ENCODE data around the gene OCA2.

The OCA2 gene

DNA sequence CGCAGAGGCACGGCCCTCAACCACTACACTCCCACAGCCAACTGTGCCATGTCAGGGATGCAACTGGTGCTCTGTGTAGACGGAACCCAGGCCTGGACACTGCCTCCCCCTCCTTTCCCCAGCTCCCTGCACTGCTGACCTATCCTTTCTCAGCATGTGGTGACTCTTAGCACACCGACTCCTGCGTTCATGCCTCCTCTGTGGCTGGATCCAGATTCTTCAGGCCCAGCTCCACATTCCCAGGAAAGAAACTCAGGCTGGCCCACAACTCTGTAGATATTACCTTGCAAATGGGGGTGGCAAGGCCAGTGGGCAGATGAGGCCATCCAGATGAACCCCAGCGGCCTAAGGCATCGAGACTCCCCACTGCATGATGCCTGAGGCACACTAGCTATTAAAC, 272.7 kb downstream of the OCA2 start:
- no peak for DNase-seq (ENCODE audit: low read depth)
- no peak overlapping the region for H3K4me3 ChIP-seq (ENCODE audit: low read depth, low read length)
- no peak for TF ChIP-seq CTCF (IDR thresholded peaks at IDR 0.05; ENCODE audit: control insufficient read depth, extremely low read depth, insufficient read depth)

GRCh38 chr15:27824841-27825422, 274.2 kb downstream of the OCA2 start:
- no peak for TF ChIP-seq CTCF (IDR thresholded peaks at IDR 0.05; ENCODE audit: control insufficient read depth, extremely low read depth, insufficient read depth)
- no peak for DNase-seq (ENCODE audit: low read depth)

DNA sequence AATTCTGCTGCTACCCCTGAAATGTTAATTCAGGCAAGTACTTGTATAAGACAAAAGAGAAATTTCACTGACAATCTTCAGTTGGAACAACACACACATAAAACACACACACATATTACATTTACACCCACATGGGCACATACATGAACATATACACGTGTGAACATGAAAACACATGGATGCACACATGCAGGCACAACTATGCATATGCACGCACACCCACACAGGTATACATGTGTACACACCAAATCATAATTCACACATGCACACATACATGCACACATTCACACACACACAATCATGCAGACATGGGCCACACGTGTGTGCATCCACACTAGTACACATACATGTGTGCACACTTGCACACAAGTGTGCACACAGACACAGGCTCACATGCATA, 277.8 kb downstream of the OCA2 start:
- H3K4me3 ChIP-seq (ENCODE audit: low read depth, low read length) = no peak overlapping the region
- no peak for DNase-seq (ENCODE audit: low read depth)
- TF ChIP-seq CTCF (IDR thresholded peaks at IDR 0.05; ENCODE audit: control insufficient read depth, extremely low read depth, insufficient read depth) = no peak

More at GRCh38 chr15:27824841-27825422, 274.2 kb downstream of the OCA2 start:
- no peak overlapping the region for H3K4me3 ChIP-seq (ENCODE audit: low read depth, low read length)

DNA sequence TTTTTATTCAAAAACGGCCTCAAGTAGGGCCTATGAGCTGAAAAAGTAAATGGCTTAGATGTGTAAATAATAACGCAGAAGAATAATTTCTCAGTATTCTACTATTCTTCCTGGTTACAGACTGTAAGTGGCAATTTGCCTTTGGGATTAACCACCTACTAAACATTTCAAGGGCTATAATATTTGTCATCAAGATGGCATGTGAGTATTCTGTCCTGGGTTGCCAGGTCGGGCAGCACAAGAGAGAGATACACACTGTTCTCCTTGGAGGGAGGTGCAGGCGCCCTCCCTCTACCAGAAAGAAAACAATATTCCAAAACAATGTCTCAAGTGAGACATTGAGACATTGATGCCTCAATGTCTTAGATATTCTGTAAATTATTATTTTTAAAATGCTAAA, 278.4 kb downstream of the OCA2 start:
- no peak for TF ChIP-seq CTCF (IDR thresholded peaks at IDR 0.05; ENCODE audit: control insufficient read depth, extremely low read depth, insufficient read depth)
- no peak for DNase-seq (ENCODE audit: low read depth)
- H3K4me3 ChIP-seq (ENCODE audit: low read depth, low read length) = no peak overlapping the region

GRCh38 chr15:27820232-27820631, 278.9 kb downstream of the OCA2 start:
- H3K4me3 ChIP-seq (ENCODE audit: low read depth, low read length) = no peak overlapping the region
- no peak for TF ChIP-seq CTCF (IDR thresholded peaks at IDR 0.05; ENCODE audit: control insufficient read depth, extremely low read depth, insufficient read depth)
- DNase-seq (ENCODE audit: low read depth) = no peak

DNA sequence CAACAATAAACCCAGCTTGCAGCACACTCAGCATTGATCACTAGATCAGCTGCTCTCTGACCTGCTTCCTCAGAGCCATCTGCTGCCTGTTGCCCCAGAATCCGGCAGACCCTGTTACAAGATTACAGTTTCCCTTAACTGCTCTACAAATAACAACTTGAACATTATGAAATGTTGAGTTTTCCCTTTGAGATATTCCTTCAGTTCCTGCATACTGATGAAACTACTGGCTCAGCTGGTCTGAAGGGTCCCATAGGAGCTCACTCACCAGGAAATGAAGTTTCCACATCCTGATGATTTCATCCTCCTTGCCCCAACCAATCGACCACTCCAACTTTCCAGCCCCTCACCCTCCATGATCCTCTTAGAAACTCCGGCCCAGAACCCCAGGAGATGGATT, 281.9 kb downstream of the OCA2 start:
- no peak for DNase-seq (ENCODE audit: low read depth)
- TF ChIP-seq CTCF (IDR thresholded peaks at IDR 0.05; ENCODE audit: control insufficient read depth, extremely low read depth, insufficient read depth) = no peak
- no peak overlapping the region for H3K4me3 ChIP-seq (ENCODE audit: low read depth, low read length)

GRCh38 chr15:27816790-27817189, 282.3 kb downstream of the OCA2 start:
- TF ChIP-seq CTCF (IDR thresholded peaks at IDR 0.05; ENCODE audit: control insufficient read depth, extremely low read depth, insufficient read depth) = no peak
- H3K4me3 ChIP-seq (ENCODE audit: low read depth, low read length) = no peak overlapping the region

More at GRCh38 chr15:27816790-27817189, 282.3 kb downstream of the OCA2 start:
- DNase-seq (ENCODE audit: low read depth) = no peak

Data from LNCaP clone FGC (cell line).